Measurements from ENCODE around the gene KIF18B. TPM values are rescaled to one million over a fixed set of nuclear protein-coding genes. Genes with fewer than 3 reads are reported as not detected.

KIF18B gene
- total and polyA plus RNA-seq, 2 donors from 2014 or later: 0.44 TPM; not detected in 1

DNA sequence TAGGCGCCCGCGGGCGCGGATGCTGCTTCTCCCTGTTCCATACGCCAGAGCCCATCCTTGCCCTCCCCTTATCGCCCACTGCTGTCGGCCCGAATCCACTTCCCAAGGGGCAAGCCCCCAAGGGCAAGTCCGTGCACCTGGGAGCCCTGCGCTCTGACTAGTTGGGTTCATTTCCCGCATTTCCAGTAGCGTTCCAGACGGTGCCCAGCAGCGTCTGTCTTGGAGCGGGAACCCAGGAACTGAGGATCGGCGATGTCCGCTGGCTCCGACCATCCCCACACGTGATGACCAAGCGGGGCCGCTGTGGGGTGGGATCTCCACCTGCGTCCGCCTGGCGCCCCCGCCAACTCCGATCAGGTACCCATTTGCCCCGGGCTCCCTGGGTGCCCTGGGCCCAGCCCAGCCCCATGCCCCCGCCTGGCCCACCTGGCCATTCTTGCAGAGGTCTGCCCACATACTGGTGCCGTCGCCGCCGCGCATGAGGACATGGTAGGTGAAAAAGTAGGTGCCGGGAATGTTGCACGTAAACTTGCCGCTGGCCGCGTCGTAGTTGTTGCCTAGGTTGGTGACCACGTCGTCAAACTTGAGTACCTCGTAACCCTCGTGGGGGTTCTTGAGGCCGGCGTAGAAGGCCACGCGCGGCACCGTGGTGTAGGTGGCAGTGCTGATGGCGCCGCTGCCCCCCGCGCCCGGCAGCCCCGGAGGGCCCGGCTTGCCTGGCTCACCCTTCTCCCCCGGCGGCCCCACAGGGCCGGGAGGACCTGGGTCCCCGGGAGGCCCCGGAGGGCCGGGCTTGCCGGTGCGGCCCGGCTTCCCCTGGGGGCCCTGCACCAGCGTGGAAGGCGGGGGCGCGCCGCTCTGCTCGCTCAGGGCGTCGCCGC lies 19.7 kb upstream of the KIF18B start:
- Histone ChIP-seq H3K4me3 (ENCODE audit: low read length in 3 of 3) (no peak overlapping the region), H3K9me3 (ENCODE audit: control insufficient read depth in 2 of 3, insufficient read depth in 1 of 3, low read length in 3 of 3) (no peaks in the 10 kb centered on the region), H3K27me3 (ENCODE audit: control insufficient read depth, insufficient read depth, low read length) (peaks cover 17% of the 10 kb centered on the region), H3K27ac (ENCODE audit: low read depth in 2 of 2, low read length in 2 of 2) (no peak overlapping the region), H3K9ac (ENCODE audit: low read length in 3 of 3) (no peak overlapping the region), H3K36me3 (ENCODE audit: control insufficient read depth in 2 of 3, insufficient read depth in 3 of 3, low read length in 3 of 3) (no peaks in the 10 kb centered on the region), H3K4me1 (ENCODE audit: control insufficient read depth in 2 of 3, insufficient read depth in 2 of 3, low read depth in 1 of 3, low read length in 3 of 3) (peaks cover 0 to 8% (median 0%) of the 10 kb centered on the region in 3 donors)
- FAIRE-seq (no peak), DNase-seq (peak in 1 of 5 donors; percentile 80)
- intact Hi-C loops (cut with DNase I): no loop called here
- TF ChIP-seq, protein P1, sequence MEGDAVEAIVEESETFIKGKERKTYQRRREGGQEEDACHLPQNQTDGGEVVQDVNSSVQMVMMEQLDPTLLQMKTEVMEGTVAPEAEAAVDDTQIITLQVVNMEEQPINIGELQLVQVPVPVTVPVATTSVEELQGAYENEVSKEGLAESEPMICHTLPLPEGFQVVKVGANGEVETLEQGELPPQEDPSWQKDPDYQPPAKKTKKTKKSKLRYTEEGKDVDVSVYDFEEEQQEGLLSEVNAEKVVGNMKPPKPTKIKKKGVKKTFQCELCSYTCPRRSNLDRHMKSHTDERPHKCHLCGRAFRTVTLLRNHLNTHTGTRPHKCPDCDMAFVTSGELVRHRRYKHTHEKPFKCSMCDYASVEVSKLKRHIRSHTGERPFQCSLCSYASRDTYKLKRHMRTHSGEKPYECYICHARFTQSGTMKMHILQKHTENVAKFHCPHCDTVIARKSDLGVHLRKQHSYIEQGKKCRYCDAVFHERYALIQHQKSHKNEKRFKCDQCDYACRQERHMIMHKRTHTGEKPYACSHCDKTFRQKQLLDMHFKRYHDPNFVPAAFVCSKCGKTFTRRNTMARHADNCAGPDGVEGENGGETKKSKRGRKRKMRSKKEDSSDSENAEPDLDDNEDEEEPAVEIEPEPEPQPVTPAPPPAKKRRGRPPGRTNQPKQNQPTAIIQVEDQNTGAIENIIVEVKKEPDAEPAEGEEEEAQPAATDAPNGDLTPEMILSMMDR (IDR thresholded peaks at IDR 0.05; ENCODE audit: borderline replicate concordance, extremely low read depth, insufficient read depth): no peak

DNA sequence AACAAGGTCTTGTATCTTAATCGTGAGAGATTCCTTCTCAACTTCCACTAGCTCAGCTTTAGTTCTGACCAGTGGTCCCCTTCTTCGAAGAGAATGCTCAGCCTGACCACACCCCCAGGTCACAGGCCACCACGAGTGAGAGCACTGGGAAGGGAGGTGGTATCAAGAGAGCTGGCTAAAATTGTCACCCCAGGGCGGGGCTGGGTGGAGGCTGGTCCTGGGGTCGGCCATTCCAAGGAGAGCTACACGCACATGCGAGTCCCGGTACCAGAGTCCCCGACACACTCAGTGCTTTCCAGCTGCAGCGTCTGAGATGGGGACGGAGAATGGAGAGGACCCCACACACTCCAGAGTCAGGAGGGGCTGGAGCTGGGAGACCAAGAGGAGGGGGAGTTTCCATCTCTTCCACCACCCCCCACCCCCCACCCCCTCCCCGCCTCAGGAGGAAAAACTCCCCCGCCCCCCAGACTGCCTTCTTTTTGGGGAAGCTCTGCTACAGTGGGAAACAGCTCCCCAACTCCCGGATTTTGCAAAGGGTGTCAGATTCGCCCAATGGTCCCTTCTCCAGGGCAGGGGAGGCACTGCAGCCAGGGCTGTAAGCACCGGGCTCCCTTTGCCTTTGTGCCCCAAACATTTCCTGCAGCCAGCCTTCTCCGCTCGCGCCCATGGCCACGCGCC lies 18.9 kb upstream of the KIF18B start:
- Histone ChIP-seq H3K36me3 (ENCODE audit: control insufficient read depth in 2 of 3, insufficient read depth in 3 of 3, low read length in 3 of 3) (no peaks in the 10 kb centered on the region), H3K9ac (ENCODE audit: low read length in 3 of 3) (no peak overlapping the region), H3K27me3 (ENCODE audit: control insufficient read depth, insufficient read depth, low read length) (peaks cover 17% of the 10 kb centered on the region), H3K4me3 (ENCODE audit: low read length in 3 of 3) (no peak overlapping the region), H3K9me3 (ENCODE audit: control insufficient read depth in 2 of 3, insufficient read depth in 1 of 3, low read length in 3 of 3) (no peaks in the 10 kb centered on the region), H3K4me1 (ENCODE audit: control insufficient read depth in 2 of 3, insufficient read depth in 2 of 3, low read depth in 1 of 3, low read length in 3 of 3) (peaks cover 0 to 8% (median 0%) of the 10 kb centered on the region in 3 donors), H3K27ac (ENCODE audit: low read depth in 2 of 2, low read length in 2 of 2) (no peak overlapping the region)
- intact Hi-C loops (cut with DNase I): no loop called here
- DNase-seq (no peak), FAIRE-seq (no peak)
- TF ChIP-seq, protein P1 (IDR thresholded peaks at IDR 0.05; ENCODE audit: borderline replicate concordance, extremely low read depth, insufficient read depth): no peak

DNA sequence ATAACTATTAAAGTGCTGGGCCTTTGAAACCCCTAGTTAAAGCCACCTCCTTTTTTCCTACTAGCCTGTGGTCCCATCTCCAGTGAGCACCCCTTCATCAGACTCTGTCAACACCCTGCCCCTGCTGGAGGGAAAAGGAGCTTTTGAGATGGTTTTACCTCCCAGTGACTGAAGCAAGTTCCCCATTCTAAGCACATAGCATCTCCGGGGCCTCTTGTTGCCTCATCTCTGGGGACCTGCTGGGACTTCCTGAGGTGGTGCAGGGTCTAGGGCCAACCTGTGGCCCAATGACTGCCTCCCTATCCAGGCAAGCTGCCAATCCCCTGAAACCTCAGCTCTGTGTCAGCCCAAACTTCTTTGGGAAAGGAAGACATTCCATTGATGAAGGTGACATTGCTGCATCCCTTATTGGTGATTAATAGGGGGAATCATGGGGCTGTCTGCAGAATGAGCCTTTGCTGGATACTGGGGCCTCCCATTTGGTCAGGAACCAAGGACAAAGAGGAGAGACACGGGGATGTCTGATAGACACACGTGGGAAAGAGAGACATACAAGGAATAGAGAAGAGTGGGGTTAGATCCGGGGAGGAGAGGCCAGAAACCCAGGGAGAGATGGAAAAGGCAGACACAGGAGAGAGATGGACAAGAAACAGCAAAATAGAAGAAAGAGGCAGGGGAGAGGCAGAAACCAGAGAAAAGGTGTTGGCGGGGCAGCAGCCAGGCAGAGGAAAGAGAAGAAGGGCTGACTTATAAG lies 18.1 kb upstream of the KIF18B start:
- Histone ChIP-seq H3K36me3 (ENCODE audit: control insufficient read depth in 2 of 3, insufficient read depth in 3 of 3, low read length in 3 of 3) (no peaks in the 10 kb centered on the region), H3K4me1 (ENCODE audit: control insufficient read depth in 2 of 3, insufficient read depth in 2 of 3, low read depth in 1 of 3, low read length in 3 of 3) (peaks cover 0 to 8% (median 0%) of the 10 kb centered on the region in 3 donors), H3K27ac (ENCODE audit: low read depth in 2 of 2, low read length in 2 of 2) (no peak overlapping the region), H3K9me3 (ENCODE audit: control insufficient read depth in 2 of 3, insufficient read depth in 1 of 3, low read length in 3 of 3) (no peaks in the 10 kb centered on the region), H3K27me3 (ENCODE audit: control insufficient read depth, insufficient read depth, low read length) (peaks cover 17% of the 10 kb centered on the region), H3K4me3 (ENCODE audit: low read length in 3 of 3) (no peak overlapping the region), H3K9ac (ENCODE audit: low read length in 3 of 3) (no peak overlapping the region)
- TF ChIP-seq, protein P1 (IDR thresholded peaks at IDR 0.05; ENCODE audit: borderline replicate concordance, extremely low read depth, insufficient read depth): no peak
- intact Hi-C loops (cut with DNase I): no loop called here
- DNase-seq: no peak
- FAIRE-seq: no peak
